Right atrium auricular region (tissue), 2 donors: Measurements from ENCODE around the gene SLC26A1. TPM values are rescaled to one million over a fixed set of nuclear protein-coding genes. Genes with fewer than 3 reads are reported as not detected.

Experiments used
- DNase-seq: peaks from one replicate; pipeline ENCODE4 v3.0.0-alpha.2; 2019; ENCODE audit warnings: low spot score
- H3K27ac ChIP-seq, 2 donors: fragments of 200-600 bp; sonication (generic); 1 replicate in 1 of 2; 2 replicates in 1 of 2; pipeline ENCODE4 v1.5.1; 2016 to 2019
- H3K27me3 ChIP-seq, 2 donors: fragments of 200-600 bp; sonication (generic); one replicate each; pipeline versions ENCODE4 v1.5.1 to v1.6.0; 2017 to 2019
- H3K36me3 ChIP-seq: fragments of 200-600 bp; sonication (generic); one replicate; pipeline ENCODE4 v1.5.1; 2016
- H3K4me1 ChIP-seq, 2 donors: fragments of 200-600 bp; sonication (generic); one replicate each; pipeline versions ENCODE4 v1.5.1 to v1.6.0; 2017 to 2019
- H3K4me3 ChIP-seq, 2 donors: fragments of 200-600 bp; sonication (generic); 1 replicate in 1 of 2; 2 replicates in 1 of 2; pipeline ENCODE4 v1.5.1; 2017 to 2019; ENCODE audit warnings: mild to moderate bottlenecking in 1 of 2, moderate library complexity in 1 of 2
- H3K9me3 ChIP-seq, 2 donors: fragments of 200-600 bp; sonication (generic); one replicate each; pipeline ENCODE4 v1.5.1; 2019
- CTCF ChIP-seq, 2 donors: fragments of 200-600 bp; sonication (generic); IDR thresholded peaks; one replicate each; pipeline ENCODE4 v1.5.1; 2019; ENCODE audit warnings: antibody characterized with exemption in 2 of 2
- total RNA-seq, 2 donors: library from RNA; depleted of rRNA; stranded (reverse); fragments of >200 nt; gene quantifications; one replicate each; pipeline ENCODE4 v1.1.0, GENCODE V29; 2016

The SLC26A1 gene
- total RNA-seq, 2 donors from 2014 or later = not detected

- Histone ChIP-seq H3K36me3 (no peaks in the 10 kb centered on the region), H3K4me1 (peaks cover 0 to 17% of the 10 kb centered on the region in 2 donors), H3K27ac (no peak overlapping the region), H3K27me3 (peaks cover 0 to 13% of the 10 kb centered on the region in 2 donors), H3K4me3 (no peak overlapping the region), H3K9me3 (no peaks in the 10 kb centered on the region)
- DNase-seq = no peak
- TF ChIP-seq CTCF (IDR thresholded peaks at IDR 0.05) = no peak
Measured at GRCh38 chr4:996030-996996, 3.1 kb upstream of the SLC26A1 start.

- H3K4me3 ChIP-seq = no peak overlapping the region
- no peak for TF ChIP-seq CTCF (IDR thresholded peaks at IDR 0.05)
- H3K27me3 ChIP-seq = peaks cover 0 to 5% of the 10 kb centered on the region in 2 donors
- no peaks in the 10 kb centered on the region for H3K36me3 ChIP-seq
- peaks cover 0 to 17% of the 10 kb centered on the region in 2 donors for H3K4me1 ChIP-seq
- DNase-seq = no peak
- H3K27ac ChIP-seq = no peak overlapping the region
- no peaks in the 10 kb centered on the region for H3K9me3 ChIP-seq
Measured at GRCh38 chr4:995311-996026, 2.3 kb upstream of the SLC26A1 start.

- DNase-seq = no peak
- no peaks in the 10 kb centered on the region for H3K27me3 ChIP-seq
- H3K9me3 ChIP-seq = no peaks in the 10 kb centered on the region
- no peak for TF ChIP-seq CTCF (IDR thresholded peaks at IDR 0.05)
- H3K27ac ChIP-seq = no peak overlapping the region
- no peak overlapping the region for H3K4me3 ChIP-seq
- peaks cover 0 to 15% of the 10 kb centered on the region in 2 donors for H3K4me1 ChIP-seq
- H3K36me3 ChIP-seq = no peaks in the 10 kb centered on the region
Measured at GRCh38 chr4:992297-993110, 700 bp downstream of the SLC26A1 start.

GRCh38 chr4:991451-992296, 1.5 kb downstream of the SLC26A1 start:
- no peaks in the 10 kb centered on the region for H3K27me3 ChIP-seq
- no peak overlapping the region for H3K27ac ChIP-seq
- H3K36me3 ChIP-seq = no peaks in the 10 kb centered on the region
- no peak overlapping the region for H3K4me3 ChIP-seq
- H3K9me3 ChIP-seq = no peaks in the 10 kb centered on the region
- H3K4me1 ChIP-seq = peaks cover 0 to 11% of the 10 kb centered on the region in 2 donors
- no peak for DNase-seq
- TF ChIP-seq CTCF (IDR thresholded peaks at IDR 0.05) = no peak
